Measurements from ENCODE around the gene KCNH3.

DNA sequence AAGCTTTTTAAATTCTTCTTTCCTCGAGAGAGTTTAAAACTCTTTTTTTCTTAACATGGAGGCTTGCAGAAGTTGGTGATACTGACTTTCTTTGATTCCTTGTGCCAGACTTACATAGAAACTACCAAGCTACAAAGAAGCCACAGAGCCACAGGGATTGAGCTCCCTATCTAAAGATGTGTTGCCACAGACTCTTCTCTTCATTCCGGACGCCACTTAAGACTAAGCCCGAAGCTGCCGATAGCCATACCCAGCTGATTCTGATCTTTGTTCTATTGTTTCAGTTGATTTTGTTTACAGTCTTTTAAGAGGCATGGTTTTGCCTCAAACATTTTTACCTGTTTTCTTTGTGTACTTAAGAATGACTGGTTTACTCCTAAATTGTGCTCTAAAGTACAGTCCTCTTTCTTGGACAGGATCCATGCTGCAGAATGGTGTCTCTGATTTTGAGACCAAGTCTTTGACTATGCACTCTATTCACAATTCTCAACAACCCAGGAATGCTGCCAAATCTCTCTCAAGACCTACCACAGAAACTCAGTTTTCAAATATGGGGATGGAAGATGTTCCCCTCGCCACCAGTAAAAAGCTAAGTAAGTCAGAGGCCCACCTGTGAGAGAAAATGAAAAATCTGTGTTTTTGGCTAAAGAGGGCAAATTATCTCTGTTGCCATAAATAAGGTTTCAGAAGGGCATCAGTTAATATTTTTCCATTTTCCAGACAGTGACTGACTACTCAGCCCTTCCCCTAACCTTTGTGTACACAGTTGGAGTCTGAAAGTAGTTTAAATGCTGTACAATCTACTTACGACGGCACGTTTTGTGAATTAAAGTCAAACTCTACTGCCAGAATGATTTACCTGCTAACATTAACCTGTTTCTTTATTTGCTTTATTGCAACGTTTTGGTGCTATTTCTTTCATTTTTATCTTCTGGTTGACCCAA, 42.1 kb upstream of the KCNH3 start:
- no peak for TF ChIP-seq GABPA (IDR thresholded peaks at IDR 0.05 in 1 of 2, conservative IDR thresholded peaks at IDR 0.05 in 1 of 2)
- TF ChIP-seq, protein P1, sequence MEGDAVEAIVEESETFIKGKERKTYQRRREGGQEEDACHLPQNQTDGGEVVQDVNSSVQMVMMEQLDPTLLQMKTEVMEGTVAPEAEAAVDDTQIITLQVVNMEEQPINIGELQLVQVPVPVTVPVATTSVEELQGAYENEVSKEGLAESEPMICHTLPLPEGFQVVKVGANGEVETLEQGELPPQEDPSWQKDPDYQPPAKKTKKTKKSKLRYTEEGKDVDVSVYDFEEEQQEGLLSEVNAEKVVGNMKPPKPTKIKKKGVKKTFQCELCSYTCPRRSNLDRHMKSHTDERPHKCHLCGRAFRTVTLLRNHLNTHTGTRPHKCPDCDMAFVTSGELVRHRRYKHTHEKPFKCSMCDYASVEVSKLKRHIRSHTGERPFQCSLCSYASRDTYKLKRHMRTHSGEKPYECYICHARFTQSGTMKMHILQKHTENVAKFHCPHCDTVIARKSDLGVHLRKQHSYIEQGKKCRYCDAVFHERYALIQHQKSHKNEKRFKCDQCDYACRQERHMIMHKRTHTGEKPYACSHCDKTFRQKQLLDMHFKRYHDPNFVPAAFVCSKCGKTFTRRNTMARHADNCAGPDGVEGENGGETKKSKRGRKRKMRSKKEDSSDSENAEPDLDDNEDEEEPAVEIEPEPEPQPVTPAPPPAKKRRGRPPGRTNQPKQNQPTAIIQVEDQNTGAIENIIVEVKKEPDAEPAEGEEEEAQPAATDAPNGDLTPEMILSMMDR (IDR thresholded peaks at IDR 0.05; ENCODE audit: low read depth, low read length, missing input control) = no peak
- TF ChIP-seq JUND (IDR thresholded peaks at IDR 0.05) = no peak
- no peak for TF ChIP-seq TAF1 (conservative IDR thresholded peaks at IDR 0.05)
- TF ChIP-seq YY1 (IDR thresholded peaks at IDR 0.05) = no peak
